GM12878 (cell line): ENCODE measurements around the gene FAM200A. TPM values are rescaled to one million over a fixed set of nuclear protein-coding genes. Genes with fewer than 3 reads are reported as not detected.

Experiments
- ATAC-seq: fragments of 200-7000 bp; cut with Tn5 transposase; 3 replicates; pipeline ENCODE4 v1.9.1; 2020; ENCODE audit warnings: mild to moderate bottlenecking, moderate library complexity
- BruUV-seq: library from RNA; stranded (reverse); fragments of 400-500 nt; replicated peaks from 2 replicates; lab custom pipeline; 2021; lab: Mats Ljungman, UMichigan
- CTCF ChIA-PET: fragments of 300-600 bp; sonication (Branson Sonifier 250); formaldehyde crosslinking; extraction: SDS; loops from one replicate; lab custom pipeline; 2021; ENCODE audit warnings: inconsistent platforms; lab: Yijun Ruan, JAX
- POLR2A ChIA-PET: fragments of 350-600 bp; formaldehyde crosslinking; extraction: SDS; loops from one replicate; lab custom pipeline; 2021; ENCODE audit warnings: inconsistent platforms; lab: Charles Lee
- RAD21 ChIA-PET: fragments of 300-600 bp; sonication (Branson Sonifier 250); formaldehyde crosslinking; loops from one replicate; lab custom pipeline; 2023; ENCODE audit warnings: antibody characterized with exemption; ENCODE audit not compliant: unreplicated experiment; lab: Charles Lee
- SMC1A ChIA-PET: fragments of 300-600 bp; sonication (Branson Sonifier 250); formaldehyde crosslinking; loops from one replicate; lab custom pipeline; 2023; ENCODE audit not compliant: unreplicated experiment, uncharacterized antibody; lab: Charles Lee
- DNase-seq: peaks from one replicate; pipeline ENCODE4 v3.0.0-alpha.2; 2011; ENCODE audit warnings: low read depth, low spot score
- FAIRE-seq: peaks from 3 replicates; lab custom pipeline; 2011; peaks lifted over from hg19 to GRCh38; lab: Jason Lieb, UNC
- H2AFZ ChIP-seq: 2 replicates; pipeline ENCODE4 v1.6.0; 2011; ENCODE audit warnings: low read depth, low read length, control low read depth; ENCODE audit not compliant: control insufficient read depth
- H3K27ac ChIP-seq: 2 replicates; pipeline ENCODE4 v1.5.1; 2011; ENCODE audit warnings: control low read depth; ENCODE audit not compliant: control insufficient read depth, insufficient read depth
- H3K27me3 ChIP-seq, 2 experiments: replicated peaks in 1 of 2; 2 replicates each; pipeline versions ENCODE4 v1.6.0 to v1.6.1; 2011; ENCODE audit warnings: low read length in 1 of 2; ENCODE audit not compliant: control insufficient read depth in 2 of 2, insufficient read depth in 2 of 2
- H3K36me3 ChIP-seq, 2 experiments: 2 replicates each; pipeline ENCODE4 v1.5.1; 2011; ENCODE audit warnings: low read length in 1 of 2; ENCODE audit not compliant: control insufficient read depth in 2 of 2, insufficient read depth in 2 of 2
- H3K4me1 ChIP-seq: 2 replicates; pipeline ENCODE4 v1.6.1; 2011; ENCODE audit warnings: mild to moderate bottlenecking, low read length, moderate library complexity, mixed read lengths; ENCODE audit not compliant: control insufficient read depth, insufficient read depth
- H3K4me2 ChIP-seq: 2 replicates; pipeline ENCODE4 v1.6.0; 2011; ENCODE audit warnings: control low read depth; ENCODE audit not compliant: control insufficient read depth, insufficient read depth
- H3K4me3 ChIP-seq: fragments of 200-600 bp; sonication (generic); 2 replicates; pipeline ENCODE4 v1.5.1; 2016
- H3K79me2 ChIP-seq: 2 replicates; pipeline ENCODE4 v1.6.0; 2011; ENCODE audit warnings: low read length; ENCODE audit not compliant: control insufficient read depth, insufficient read depth
- H3K9ac ChIP-seq: 2 replicates; pipeline ENCODE4 v1.8.0; 2011; ENCODE audit warnings: low read length, control low read depth, mixed read lengths; ENCODE audit not compliant: control insufficient read depth, insufficient read depth
- H3K9me3 ChIP-seq: replicated peaks from 3 replicates; pipeline ENCODE4 v1.5.1; 2011; ENCODE audit warnings: mild to moderate bottlenecking, low read length; ENCODE audit not compliant: control insufficient read depth, insufficient read depth
- H4K20me1 ChIP-seq: 2 replicates; pipeline ENCODE4 v1.6.0; 2011; ENCODE audit not compliant: control insufficient read depth, insufficient read depth
- ATF3 ChIP-seq: IDR thresholded peaks from 2 replicates; pipeline ENCODE4 v1.6.1; 2011; ENCODE audit warnings: low read depth, mild to moderate bottlenecking, low read length, moderate library complexity, borderline replicate concordance; ENCODE audit errors: extremely low read depth
- BACH1 ChIP-seq: fragments of 450-650 bp; IDR thresholded peaks from 2 replicates; pipeline ENCODE4 v1.6.1; 2017; ENCODE audit warnings: mild to moderate bottlenecking, borderline replicate concordance
- CBFB ChIP-seq: IDR thresholded peaks from 2 replicates; pipeline ENCODE4 v1.6.1; 2016; ENCODE audit warnings: antibody characterized with exemption, low read depth
- CEBPB ChIP-seq, 2 experiments: fragments of 150-350 bp in 1 of 2; IDR thresholded peaks; 2 replicates each; pipeline ENCODE4 v1.6.1; 2012 to 2014; ENCODE audit warnings: low read depth in 2 of 2, low read length in 2 of 2, borderline replicate concordance in 1 of 2, inconsistent platforms in 1 of 2
- CHD4 ChIP-seq: fragments of 200-600 bp; sonication (generic); IDR thresholded peaks from 2 replicates; pipeline ENCODE4 v1.6.1; 2016; ENCODE audit warnings: mild to moderate bottlenecking
- CTCF ChIP-seq, 3 experiments: IDR thresholded peaks in 2 of 3; conservative IDR thresholded peaks in 1 of 3; 2 replicates each; pipeline ENCODE4 v1.5.1; 2011; ENCODE audit warnings: low read depth in 3 of 3, low read length in 3 of 3, mild to moderate bottlenecking in 3 of 3, control low read depth in 2 of 3, moderate library complexity in 2 of 3, inconsistent platforms in 1 of 3, mixed read lengths in 1 of 3; ENCODE audit not compliant: control insufficient read depth in 2 of 3, insufficient read depth in 1 of 3; ENCODE audit errors: extremely low read depth in 1 of 3
- ELK1 ChIP-seq: IDR thresholded peaks from 2 replicates; pipeline ENCODE4 v1.6.1; 2012; ENCODE audit warnings: low read depth, low read length, improper control_type of control experiment
- FOXM1 ChIP-seq: IDR thresholded peaks from 2 replicates; pipeline ENCODE4 v1.6.1; 2012; ENCODE audit warnings: low read depth, mild to moderate bottlenecking, inconsistent platforms, low read length, moderate library complexity
- MEF2B ChIP-seq: fragments of 450-650 bp; IDR thresholded peaks from 2 replicates; pipeline ENCODE4 v1.6.1; 2018; ENCODE audit warnings: mild to moderate bottlenecking, moderate library complexity; ENCODE audit not compliant: partially characterized antibody, poor library complexity, severe bottlenecking
- MYB ChIP-seq: fragments of 150-350 bp; IDR thresholded peaks from 2 replicates; pipeline ENCODE4 v1.6.1; 2014; ENCODE audit warnings: mild to moderate bottlenecking, low read depth, low read length, borderline replicate concordance
- NKRF ChIP-seq: fragments of 450-650 bp; conservative IDR thresholded peaks from 2 replicates; pipeline ENCODE4 v1.6.1; 2017; ENCODE audit warnings: mild to moderate bottlenecking, moderate library complexity
- NRF1 ChIP-seq: conservative IDR thresholded peaks from 2 replicates; pipeline ENCODE4 v1.6.1; 2011; ENCODE audit warnings: mild to moderate bottlenecking, low read depth, low read length, improper control_type of control experiment
- PML ChIP-seq: IDR thresholded peaks from 2 replicates; pipeline ENCODE4 v1.6.1; 2012; ENCODE audit warnings: low read length, inconsistent platforms
- RCOR1 ChIP-seq: conservative IDR thresholded peaks from 2 replicates; pipeline ENCODE4 v1.6.1; 2012; ENCODE audit warnings: low read depth, low read length, improper control_type of control experiment
- SMARCA5 ChIP-seq: fragments of 450-650 bp; IDR thresholded peaks from 2 replicates; pipeline ENCODE4 v1.6.1; 2017; ENCODE audit warnings: mild to moderate bottlenecking
- SREBF2 ChIP-seq: IDR thresholded peaks from 2 replicates; pipeline ENCODE4 v1.6.1; 2012; ENCODE audit warnings: mild to moderate bottlenecking, low read length
- SUZ12 ChIP-seq: fragments of 200-600 bp; sonication (generic); IDR thresholded peaks from one replicate; pipeline ENCODE4 v1.6.1; 2018; ENCODE audit warnings: antibody characterized with exemption, mild to moderate bottlenecking; ENCODE audit not compliant: unreplicated experiment
- WGBS: methylation state at CpG from one replicate; pipeline ENCODE4 v1.1.6; 2016; ENCODE audit warnings: low lambda C conversion rate; ENCODE audit not compliant: insufficient replicate concordance, insufficient coverage; ENCODE audit errors: missing lambda C conversion rate; 5-methylcytosine and 5-hydroxymethylcytosine counted together
- in situ Hi-C: fragments of 300-500 bp; cut with MboI; formaldehyde crosslinking; loops from 9 replicates; pipeline ENCODE4 v1.14.3; 2018; ENCODE audit warnings: mixed read lengths
- intact Hi-C: fragments of 100-400 bp; cut with micrococcal nuclease; formaldehyde crosslinking; loops from one replicate; pipeline ENCODE4 v1.14.2; 2022; ENCODE audit not compliant: unreplicated experiment
- polyA plus RNA-seq, 11 experiments: library from polyadenylated mRNA; depleted of rRNA in 4 of 11; unstranded in 6 of 11; stranded (reverse) in 5 of 11; fragments of >200 nt; fragmentation: Nextera tagmentation in 4 of 11; fragmentation: Illumina TruSeq in 1 of 11; extraction: Ambion mirVana in 4 of 11; extraction: Trizol in 1 of 11; gene quantifications; 1 replicate in 1 of 11; 2 replicates in 10 of 11; pipeline versions ENCODE4 v1.2.1 to v1.2.3, GENCODE V29; 2011 to 2016; ENCODE audit warnings: inconsistent platforms in 2 of 11, missing spikeins in 2 of 11, low read depth in 1 of 11
- total RNA-seq, 4 experiments: library from RNA; depleted of rRNA in 3 of 4; stranded (reverse); fragments of >200 nt in 3 of 4; fragmentation: Illumina TruSeq in 1 of 4; extraction: Trizol in 1 of 4; gene quantifications; 2 replicates each; pipeline versions ENCODE4 v1.2.1 to v1.2.3, GENCODE V29; 2013 to 2021

Gene FAM200A
- total and polyA plus RNA-seq, 10 of the 15 experiments (the other 5 are each of a cell fraction or from before 2014, with no cell fraction given), result 2.7 to 9.0 (median 6.5) TPM

GRCh38 chr7:99553039-99553438 is 1.1 kb upstream of the FAM200A start (continued):
- TF ChIP-seq NRF1, result no peak
- no peak for TF ChIP-seq ELK1
- no peak for TF ChIP-seq ATF3

- Histone ChIP-seq H2AFZ (peak overlapping the region; percentile 84), H3K4me2 (peak overlapping the region; percentile 81), H3K27me3 (no peaks in the 10 kb centered on the region), H3K36me3 (peaks cover 0 to 10% of the 10 kb centered on the region in 2 experiments; a peak in 2 of 4 replicates), H3K4me1 (0 out of 2 replicates have a peak, but pooled peaks cover 3% of the 10 kb centered on the region), H3K27ac (peak overlapping the region; percentile 93), H4K20me1 (no peaks in the 10 kb centered on the region), H3K9me3 (no peaks in the 10 kb centered on the region; the same call in 2 of the 3 replicates), H3K79me2 (peaks cover 15% of the 10 kb centered on the region), H3K4me3 (peak overlapping the region; percentile 95), H3K9ac (peak overlapping the region; percentile 97)
- SMC1A ChIA-PET, result no interaction called here
- intact Hi-C loops, result no loop called here
- RAD21 ChIA-PET, result no interaction called here
- 22% methylated on average over 15 of the region's 15 CpGs for WGBS
- ATAC-seq (peak; percentile 9), DNase-seq (no peak), FAIRE-seq (no peak)
- BruUV-seq, result no TSS peak
- POLR2A ChIA-PET, result interaction anchor here (1.1 kb wide), 1 partner anchor 45 kb away, joined by 3 read pairs; no protein-coding TSS in a partner anchor
- in situ Hi-C loops, result no loop called here
- CTCF ChIA-PET, result interaction anchor here (0.8 kb wide), 1 partner anchor 36 kb away, joined by 3 read pairs; no protein-coding TSS in a partner anchor
- no peak for TF ChIP-seq MEF2B
- no peak for TF ChIP-seq PML
- no peak for TF ChIP-seq CTCF (IDR thresholded peaks at IDR 0.05 in 2 of 3, conservative IDR thresholded peaks at IDR 0.05 in 1 of 3; ENCODE audit: control insufficient read depth in 2 of 3, extremely low read depth in 1 of 3, insufficient read depth in 1 of 3, low read depth in 3 of 3, low read length in 3 of 3)
- no peak for TF ChIP-seq FOXM1
- no peak for TF ChIP-seq NKRF
- no peak for TF ChIP-seq RCOR1
- no peak for TF ChIP-seq SREBF2
- TF ChIP-seq CHD4, result no peak
- no peak for TF ChIP-seq CBFB
- no peak for TF ChIP-seq MYB
- no peak for TF ChIP-seq CEBPB (IDR thresholded peaks at IDR 0.05; ENCODE audit: borderline replicate concordance in 1 of 2, low read depth in 2 of 2, low read length in 2 of 2)
- TF ChIP-seq SMARCA5, result no peak
- no peak for TF ChIP-seq BACH1
- no peak for TF ChIP-seq SUZ12
These were observed 580 bp downstream of the FAM200A start for GRCh38 chr7:99551334-99551733.
